GM12891 (cell line): ENCODE measurements around the gene SPPL2A.
"Not testable (repeated sequence)": the region's sequence is repeated elsewhere in the genome, so short reads cannot be mapped to it uniquely, and the experiment has no call there.

Experiments
- POLR2A ChIP-seq: IDR thresholded peaks from 2 replicates; pipeline ENCODE4 v1.6.1; 2011; ENCODE audit warnings: low read depth, low read length, control low read depth
- POLR2AphosphoS5 ChIP-seq: IDR thresholded peaks from 2 replicates; pipeline ENCODE4 v1.6.1; 2011; ENCODE audit warnings: low read depth, low read length, control low read depth

DNA sequence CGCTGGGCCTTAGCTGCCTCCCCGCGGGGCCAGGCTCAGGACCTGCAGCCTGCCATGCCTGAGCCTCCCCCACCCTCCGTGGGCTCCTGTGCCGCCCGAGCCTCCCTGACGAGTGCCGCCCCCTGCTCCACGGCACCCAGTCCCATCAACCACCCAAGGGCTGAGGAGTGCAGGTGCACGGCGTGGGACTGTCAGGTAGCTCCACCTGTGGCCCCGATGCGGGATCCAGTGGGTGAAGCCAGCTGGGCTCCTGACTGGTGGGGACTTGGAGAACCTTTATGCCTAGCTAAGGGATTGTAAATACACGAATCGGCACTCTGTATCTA, 46.6 kb upstream of the SPPL2A start:
- not testable (repeated sequence) for TF ChIP-seq POLR2A, POLR2AphosphoS5
